ENCODE results near the gene NFIX.

- TF ChIP-seq, protein P1, sequence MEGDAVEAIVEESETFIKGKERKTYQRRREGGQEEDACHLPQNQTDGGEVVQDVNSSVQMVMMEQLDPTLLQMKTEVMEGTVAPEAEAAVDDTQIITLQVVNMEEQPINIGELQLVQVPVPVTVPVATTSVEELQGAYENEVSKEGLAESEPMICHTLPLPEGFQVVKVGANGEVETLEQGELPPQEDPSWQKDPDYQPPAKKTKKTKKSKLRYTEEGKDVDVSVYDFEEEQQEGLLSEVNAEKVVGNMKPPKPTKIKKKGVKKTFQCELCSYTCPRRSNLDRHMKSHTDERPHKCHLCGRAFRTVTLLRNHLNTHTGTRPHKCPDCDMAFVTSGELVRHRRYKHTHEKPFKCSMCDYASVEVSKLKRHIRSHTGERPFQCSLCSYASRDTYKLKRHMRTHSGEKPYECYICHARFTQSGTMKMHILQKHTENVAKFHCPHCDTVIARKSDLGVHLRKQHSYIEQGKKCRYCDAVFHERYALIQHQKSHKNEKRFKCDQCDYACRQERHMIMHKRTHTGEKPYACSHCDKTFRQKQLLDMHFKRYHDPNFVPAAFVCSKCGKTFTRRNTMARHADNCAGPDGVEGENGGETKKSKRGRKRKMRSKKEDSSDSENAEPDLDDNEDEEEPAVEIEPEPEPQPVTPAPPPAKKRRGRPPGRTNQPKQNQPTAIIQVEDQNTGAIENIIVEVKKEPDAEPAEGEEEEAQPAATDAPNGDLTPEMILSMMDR (IDR thresholded peaks at IDR 0.05; ENCODE audit: low read depth, low read length): no peak
- no peak for TF ChIP-seq EZH2phosphoT487 (IDR thresholded peaks at IDR 0.05; ENCODE audit: low read depth)
These were observed 60.9 kb downstream of the NFIX start for GRCh38 chr19:13056052-13056660.

All from OCI-LY3 (cell line).